ENCODE measurements around the gene INPP1. TPM values are rescaled to one million over a fixed set of nuclear protein-coding genes. Genes with fewer than 3 reads are reported as not detected.
A peak's percentile ranks its signal among the peaks of the same experiment; 100 is the strongest.

Gene INPP1
- total and polyA plus RNA-seq, 2 of the 8 experiments (the other 6 are each of a cell fraction or from before 2014, with no cell fraction given): 0.88 to 3.0 TPM

DNA sequence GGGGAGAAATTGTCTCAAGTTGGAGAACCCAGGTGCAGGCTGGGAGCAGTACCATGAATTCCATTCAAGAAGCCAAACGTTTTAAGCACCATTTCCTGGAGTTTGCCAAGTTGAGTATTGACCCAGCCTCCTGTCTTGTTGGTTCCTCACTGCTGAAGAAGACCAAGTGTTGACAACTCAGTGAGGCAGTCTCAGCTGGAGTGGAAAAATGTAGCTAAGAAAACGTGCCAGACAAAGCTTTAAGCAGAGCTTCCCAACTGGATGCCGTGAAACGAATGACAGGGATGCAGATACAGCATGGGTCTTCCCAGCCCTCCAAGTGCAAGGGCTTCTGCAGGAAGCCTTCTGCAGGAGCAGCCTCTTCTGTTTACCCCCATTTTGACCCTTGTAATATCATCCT, 778 bp upstream of the INPP1 start:
- ChIA-PET CTCF (ENCODE audit: partially characterized antibody) (interaction anchor here (1.1 kb wide), 1 partner anchor 174 kb away, joined by 3 read pairs; no protein-coding TSS in a partner anchor), POLR2A (ENCODE audit: partially characterized antibody) (no interaction called here)
- H3K79me2 ChIP-seq (ENCODE audit: control insufficient read depth in 1 of 2, insufficient read depth in 2 of 2, low read length in 2 of 2): no peaks in the 10 kb centered on the region
- H3K9me3 ChIP-seq (ENCODE audit: insufficient read depth in 2 of 2, low read depth in 1 of 2, low read length in 1 of 2): no peaks in the 10 kb centered on the region
- no peak overlapping the region for H3K27ac ChIP-seq (ENCODE audit: low read depth, low read length)
- H2BK12ac ChIP-seq (ENCODE audit: low read depth, low read length): no peak overlapping the region
- H3K27me3 ChIP-seq (replicated peaks in 1 of 4; ENCODE audit: control insufficient read depth in 3 of 4, extremely low read depth in 1 of 4, insufficient read depth in 3 of 4, low read length in 3 of 4): peaks cover 0 to 15% (median 8%) of the 10 kb centered on the region in 4 experiments; a peak in 5 of 7 replicates
- no peak overlapping the region for H3K14ac ChIP-seq (ENCODE audit: insufficient read length)
- H3K4ac ChIP-seq (replicated peaks; ENCODE audit: insufficient read length, low read depth, low read length): no peak overlapping the region
- no peak overlapping the region for H4K91ac ChIP-seq (replicated peaks; ENCODE audit: insufficient read length, low read length)
- H3K23me2 ChIP-seq (ENCODE audit: low read depth, low read length): peaks cover 10% of the 10 kb centered on the region; the same call in 1 of the 2 replicates
- H3K4me1 ChIP-seq (replicated peaks in 1 of 4; ENCODE audit: control insufficient read depth in 3 of 4, insufficient read depth in 4 of 4, low read length in 3 of 4): 0 out of 7 replicates have a peak, but pooled peaks cover 0 to 7% (median 0%) of the 10 kb centered on the region in 4 experiments
- no peak overlapping the region for H3K18ac ChIP-seq (ENCODE audit: extremely low read depth, low read length)
- no peak for DNase-seq (ENCODE audit: low read depth in 1 of 2, low spot score in 2 of 2)
- no peaks in the 10 kb centered on the region for H4K20me1 ChIP-seq (replicated peaks in 1 of 2; ENCODE audit: control insufficient read depth in 1 of 2, insufficient read depth in 2 of 2, low read length in 2 of 2)
- peak overlapping the region in 1 of 2 experiments; percentile 62; a peak in 1 of 4 replicates for H3K4me2 ChIP-seq (ENCODE audit: insufficient read depth in 1 of 2, low read depth in 2 of 2, low read length in 2 of 2)
- no peak overlapping the region for H2BK15ac ChIP-seq (ENCODE audit: low read length)
- H3K36me3 ChIP-seq (ENCODE audit: control insufficient read depth in 2 of 4, insufficient read depth in 4 of 4, low read length in 3 of 4): no peaks in the 10 kb centered on the region
- no peak for FAIRE-seq
- no peak overlapping the region for H3K4me3 ChIP-seq (ENCODE audit: extremely low read depth in 1 of 4, insufficient read depth in 2 of 4, low read depth in 3 of 4, low read length in 4 of 4)
- H3K23ac ChIP-seq (ENCODE audit: insufficient read length): no peak overlapping the region
- H2BK120ac ChIP-seq (replicated peaks; ENCODE audit: low read depth, low read length): no peak overlapping the region
- H2BK20ac ChIP-seq (ENCODE audit: low read length): no peak overlapping the region
- H2AFZ ChIP-seq (ENCODE audit: low read length): peak overlapping the region; percentile 58; the same call in 1 of the 2 replicates
- H3K9ac ChIP-seq (replicated peaks in 1 of 4; ENCODE audit: extremely low read depth in 1 of 4, low read depth in 3 of 4, low read length in 3 of 4): no peak overlapping the region
- H3K79me1 ChIP-seq (ENCODE audit: low read depth, low read length): no peaks in the 10 kb centered on the region
- no peak overlapping the region for H4K8ac ChIP-seq (ENCODE audit: extremely low read depth, insufficient read depth, low read length)
- WGBS, 2 experiments (ENCODE audit: extremely low coverage in 1 of 2, insufficient coverage in 1 of 2, insufficient read length in 1 of 2, insufficient replicate concordance in 2 of 2, low coverage in 1 of 2, low lambda C conversion rate in 2 of 2, missing lambda C conversion rate in 1 of 2): 74% methylated on average over 4 of the region's 4 CpGs; no CpG with 5 or more reads in 1 of the 2 experiments
- no peak overlapping the region for H4K5ac ChIP-seq (ENCODE audit: insufficient read length, low read depth, low read length)
- no peak for TF ChIP-seq NANOG (IDR thresholded peaks at IDR 0.05; ENCODE audit: insufficient read depth, low read depth, low read length, poor library complexity, severe bottlenecking)
- no peak for TF ChIP-seq NRF1 (IDR thresholded peaks at IDR 0.05; ENCODE audit: low read depth, low read length)
- TF ChIP-seq, protein P1, sequence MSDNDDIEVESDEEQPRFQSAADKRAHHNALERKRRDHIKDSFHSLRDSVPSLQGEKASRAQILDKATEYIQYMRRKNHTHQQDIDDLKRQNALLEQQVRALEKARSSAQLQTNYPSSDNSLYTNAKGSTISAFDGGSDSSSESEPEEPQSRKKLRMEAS (IDR thresholded peaks at IDR 0.05): no peak
- TF ChIP-seq EGR1 (IDR thresholded peaks at IDR 0.05; ENCODE audit: borderline replicate concordance, low read depth, low read length): no peak
- no peak for TF ChIP-seq SIX5 (IDR thresholded peaks at IDR 0.05; ENCODE audit: low read depth, low read length)
- no peak for TF ChIP-seq BCL11A (IDR thresholded peaks at IDR 0.05; ENCODE audit: low read depth in 2 of 2, low read length in 2 of 2)
- TF ChIP-seq SP2 (IDR thresholded peaks at IDR 0.05; ENCODE audit: low read length): no peak
- no peak for TF ChIP-seq TBP (IDR thresholded peaks at IDR 0.05; ENCODE audit: low read depth, low read length)
- H3K56ac ChIP-seq (replicated peaks; ENCODE audit: insufficient read length, low read depth, low read length): no peak overlapping the region
- peak overlapping the region; percentile 16; the same call in 1 of the 2 replicates for H2AK5ac ChIP-seq (ENCODE audit: low read depth, low read length)
- H2BK5ac ChIP-seq (ENCODE audit: low read depth, low read length): no peak overlapping the region

Data from H1 (cell line).